PC-3 (cell line): Measurements from ENCODE around the gene SERPINI1.

Experiments
- EZH2phosphoT487 ChIP-seq: fragments of 300-600 bp; sonication (generic); IDR thresholded peaks from 2 replicates; pipeline ENCODE4 v1.6.1; 2018; ENCODE audit warnings: mild to moderate bottlenecking, antibody characterized with exemption, low read length, borderline replicate concordance
- TF ChIP-seq, protein P1 (sequence below): fragments of 300-600 bp; sonication (generic); conservative IDR thresholded peaks from 2 replicates; pipeline ENCODE4 v1.5.1; 2017; ENCODE audit warnings: antibody characterized with exemption, low read depth, mild to moderate bottlenecking, low read length

DNA sequence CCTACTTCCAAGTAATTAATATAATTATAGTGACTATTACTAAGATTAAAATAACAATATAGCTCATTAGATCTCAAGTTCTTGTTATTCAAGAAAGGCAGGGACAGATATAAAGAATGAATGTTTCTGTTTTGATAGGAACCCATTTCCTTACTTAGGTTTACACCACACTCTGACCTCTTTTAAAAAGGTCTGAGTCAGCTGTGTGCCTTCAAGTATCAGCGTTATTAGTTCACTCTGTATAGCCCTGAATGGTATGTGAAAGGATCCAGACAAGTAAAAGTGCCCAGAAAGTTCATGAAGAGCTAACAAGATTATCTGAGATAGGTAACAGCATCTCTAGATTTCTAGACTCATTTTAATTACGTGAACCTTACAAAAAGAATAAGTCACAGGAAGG, 29.7 kb upstream of the SERPINI1 start:
- no peak for TF ChIP-seq EZH2phosphoT487
- TF ChIP-seq, protein P1, sequence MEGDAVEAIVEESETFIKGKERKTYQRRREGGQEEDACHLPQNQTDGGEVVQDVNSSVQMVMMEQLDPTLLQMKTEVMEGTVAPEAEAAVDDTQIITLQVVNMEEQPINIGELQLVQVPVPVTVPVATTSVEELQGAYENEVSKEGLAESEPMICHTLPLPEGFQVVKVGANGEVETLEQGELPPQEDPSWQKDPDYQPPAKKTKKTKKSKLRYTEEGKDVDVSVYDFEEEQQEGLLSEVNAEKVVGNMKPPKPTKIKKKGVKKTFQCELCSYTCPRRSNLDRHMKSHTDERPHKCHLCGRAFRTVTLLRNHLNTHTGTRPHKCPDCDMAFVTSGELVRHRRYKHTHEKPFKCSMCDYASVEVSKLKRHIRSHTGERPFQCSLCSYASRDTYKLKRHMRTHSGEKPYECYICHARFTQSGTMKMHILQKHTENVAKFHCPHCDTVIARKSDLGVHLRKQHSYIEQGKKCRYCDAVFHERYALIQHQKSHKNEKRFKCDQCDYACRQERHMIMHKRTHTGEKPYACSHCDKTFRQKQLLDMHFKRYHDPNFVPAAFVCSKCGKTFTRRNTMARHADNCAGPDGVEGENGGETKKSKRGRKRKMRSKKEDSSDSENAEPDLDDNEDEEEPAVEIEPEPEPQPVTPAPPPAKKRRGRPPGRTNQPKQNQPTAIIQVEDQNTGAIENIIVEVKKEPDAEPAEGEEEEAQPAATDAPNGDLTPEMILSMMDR: no peak
